GM21737 (cell line): ENCODE results near the gene RASA3.

ENCODE experiments used
- ATAC-seq: cut with Tn5 transposase; IDR thresholded peaks from one replicate; pipeline ENCODE4 v1.9.1; 2021; ENCODE audit warnings: mild to moderate bottlenecking, moderate library complexity; ENCODE audit not compliant: unreplicated experiment

The RASA3 gene

GRCh38 chr13:114011226-114011625 is 121.2 kb downstream of the RASA3 start:
- ATAC-seq, result no peak

- no peak for ATAC-seq
Measured at GRCh38 chr13:114010401-114011101, 121.9 kb downstream of the RASA3 start.

- no peak for ATAC-seq
Measured at GRCh38 chr13:114009590-114010400, 122.6 kb downstream of the RASA3 start.

- no peak for ATAC-seq
Measured at GRCh38 chr13:114008964-114009589, 123.3 kb downstream of the RASA3 start.

GRCh38 chr13:114007566-114007965 is 124.9 kb downstream of the RASA3 start:
- ATAC-seq, result no peak

- no peak for ATAC-seq
Measured at GRCh38 chr13:114005206-114005724, 127.2 kb downstream of the RASA3 start.

GRCh38 chr13:114004420-114005205 is 127.8 kb downstream of the RASA3 start:
- no peak for ATAC-seq

- no peak for ATAC-seq
Measured at GRCh38 chr13:114002771-114003321, 129.6 kb downstream of the RASA3 start.

GRCh38 chr13:114002009-114002544 is 130.3 kb downstream of the RASA3 start:
- no peak for ATAC-seq

- no peak for ATAC-seq
Measured at GRCh38 chr13:114001331-114002008, 131.0 kb downstream of the RASA3 start.

GRCh38 chr13:114000151-114001040 is 132.0 kb downstream of the RASA3 start:
- no peak for ATAC-seq

- no peak for ATAC-seq
Measured at GRCh38 chr13:113999618-113999910, 132.9 kb downstream of the RASA3 start.

GRCh38 chr13:113998781-113999617 is 133.4 kb downstream of the RASA3 start:
- no peak for ATAC-seq

GRCh38 chr13:113997845-113998751 is 134.3 kb downstream of the RASA3 start:
- no peak for ATAC-seq

- ATAC-seq, result no peak
Measured at GRCh38 chr13:113996912-113997745, 135.3 kb downstream of the RASA3 start.
